VCaP (cell line): ENCODE measurements around the gene COL4A3.
"Not testable (repeated sequence)": the region's sequence is repeated elsewhere in the genome, so short reads cannot be mapped to it uniquely, and the experiment has no call there.

Source experiments
- H3K27ac ChIP-seq: fragments of 450-650 bp; 2 replicates; pipeline ENCODE4 v1.5.1; 2017
- TF ChIP-seq, protein P1 (sequence below): fragments of 450-650 bp; conservative IDR thresholded peaks from 2 replicates; pipeline ENCODE4 v1.5.1; 2017; ENCODE audit warnings: mild to moderate bottlenecking, moderate library complexity

The COL4A3 gene

DNA sequence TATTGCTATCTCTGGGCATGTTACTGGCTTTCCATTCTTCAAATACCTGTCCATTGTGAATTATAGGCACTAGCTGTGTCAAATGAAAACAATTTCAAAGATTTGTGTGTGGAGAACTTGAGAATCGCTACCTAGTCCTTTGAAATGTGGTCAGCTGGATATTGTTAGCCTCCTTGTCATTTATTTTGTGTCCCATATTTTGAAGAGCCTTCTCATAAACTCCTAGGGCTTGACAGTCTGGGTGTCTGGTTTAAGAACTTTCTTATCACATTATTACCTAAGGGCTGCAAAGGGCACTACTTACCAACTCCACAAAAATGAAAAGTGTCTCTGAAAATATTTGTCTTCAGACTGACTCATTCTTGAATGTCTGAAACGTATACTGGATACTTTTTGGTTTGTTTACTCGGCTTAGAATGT lies 50.2 kb downstream of the COL4A3 start:
- H3K27ac ChIP-seq: no peak overlapping the region
- TF ChIP-seq, protein P1, sequence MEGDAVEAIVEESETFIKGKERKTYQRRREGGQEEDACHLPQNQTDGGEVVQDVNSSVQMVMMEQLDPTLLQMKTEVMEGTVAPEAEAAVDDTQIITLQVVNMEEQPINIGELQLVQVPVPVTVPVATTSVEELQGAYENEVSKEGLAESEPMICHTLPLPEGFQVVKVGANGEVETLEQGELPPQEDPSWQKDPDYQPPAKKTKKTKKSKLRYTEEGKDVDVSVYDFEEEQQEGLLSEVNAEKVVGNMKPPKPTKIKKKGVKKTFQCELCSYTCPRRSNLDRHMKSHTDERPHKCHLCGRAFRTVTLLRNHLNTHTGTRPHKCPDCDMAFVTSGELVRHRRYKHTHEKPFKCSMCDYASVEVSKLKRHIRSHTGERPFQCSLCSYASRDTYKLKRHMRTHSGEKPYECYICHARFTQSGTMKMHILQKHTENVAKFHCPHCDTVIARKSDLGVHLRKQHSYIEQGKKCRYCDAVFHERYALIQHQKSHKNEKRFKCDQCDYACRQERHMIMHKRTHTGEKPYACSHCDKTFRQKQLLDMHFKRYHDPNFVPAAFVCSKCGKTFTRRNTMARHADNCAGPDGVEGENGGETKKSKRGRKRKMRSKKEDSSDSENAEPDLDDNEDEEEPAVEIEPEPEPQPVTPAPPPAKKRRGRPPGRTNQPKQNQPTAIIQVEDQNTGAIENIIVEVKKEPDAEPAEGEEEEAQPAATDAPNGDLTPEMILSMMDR: no peak

DNA sequence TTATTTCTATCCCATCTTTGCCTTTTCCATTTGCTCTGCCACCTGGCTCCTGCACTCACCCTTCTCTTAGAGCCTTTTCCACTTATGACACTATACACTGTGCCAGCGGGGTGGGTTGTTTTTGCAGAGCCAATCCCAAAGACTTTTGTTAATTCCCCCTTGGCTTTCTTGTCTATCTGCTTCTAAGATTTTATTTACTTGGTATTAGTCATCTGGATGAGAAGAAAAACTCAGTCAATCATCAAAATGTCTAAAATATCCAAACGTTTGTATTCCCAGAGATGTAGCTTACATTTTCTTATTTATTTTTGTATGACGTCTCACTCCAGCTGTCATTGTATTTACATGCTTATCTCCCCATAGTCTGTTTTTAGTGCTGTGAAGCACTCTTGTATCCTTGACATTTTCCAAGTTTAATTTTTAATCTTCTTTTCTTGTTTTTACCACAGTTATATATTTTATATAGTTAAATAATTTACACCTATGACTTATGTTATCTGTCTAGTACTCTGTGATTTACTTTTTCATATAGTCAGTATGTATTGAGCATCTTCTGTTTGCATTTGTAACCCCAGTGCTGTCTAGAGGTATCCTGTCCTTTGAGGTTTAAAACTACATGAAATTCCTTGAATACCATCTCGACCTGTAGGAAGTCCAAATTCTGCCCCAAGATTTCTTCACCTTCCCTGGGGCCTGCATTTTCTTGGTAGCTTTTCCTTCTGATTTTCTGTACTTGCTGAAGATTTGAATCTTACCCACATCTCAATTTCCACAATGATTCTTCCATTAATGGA lies 55.1 kb downstream of the COL4A3 start:
- H3K27ac ChIP-seq: no peak overlapping the region
- TF ChIP-seq, protein P1: no peak

DNA sequence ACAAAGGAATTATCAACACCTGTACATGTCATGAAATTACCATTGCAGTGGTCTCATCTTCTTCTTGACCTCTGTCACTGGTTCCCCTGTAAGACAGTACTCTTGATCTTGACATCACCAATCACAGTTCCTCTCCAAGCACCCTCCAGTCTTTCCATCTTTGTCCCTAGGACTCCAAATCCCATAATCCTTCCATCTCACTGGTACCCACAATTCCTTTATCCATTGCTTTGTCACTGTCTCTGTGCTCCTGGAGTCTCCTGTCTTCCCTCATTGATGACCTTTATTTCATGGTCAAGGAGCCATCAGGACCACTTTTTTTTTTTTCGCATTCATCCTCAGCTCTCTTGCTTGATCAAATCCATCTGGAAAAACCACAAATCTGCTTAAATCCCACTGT lies 56.7 kb downstream of the COL4A3 start:
- TF ChIP-seq, protein P1: no peak
- no peak overlapping the region for H3K27ac ChIP-seq

DNA sequence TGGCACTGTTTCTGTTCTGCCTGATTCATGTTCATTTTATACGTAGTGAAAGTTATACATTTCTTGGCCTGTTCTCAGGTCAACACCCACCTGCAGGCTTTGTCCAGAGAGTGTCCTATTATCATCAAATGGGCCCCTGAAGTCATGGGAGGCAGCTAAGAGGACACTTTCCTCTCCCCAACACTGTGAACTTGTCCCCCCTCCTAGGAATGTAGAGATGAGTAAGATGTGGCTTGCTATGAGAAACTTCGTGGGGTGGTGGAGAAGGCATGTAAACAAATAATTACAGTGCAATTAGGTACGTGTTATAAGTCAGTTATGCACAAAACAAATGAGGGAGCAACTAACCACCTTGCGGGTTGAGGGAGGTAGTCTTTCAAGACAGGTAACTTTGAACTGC lies 57.9 kb downstream of the COL4A3 start:
- TF ChIP-seq, protein P1: no peak
- no peak overlapping the region for H3K27ac ChIP-seq

DNA sequence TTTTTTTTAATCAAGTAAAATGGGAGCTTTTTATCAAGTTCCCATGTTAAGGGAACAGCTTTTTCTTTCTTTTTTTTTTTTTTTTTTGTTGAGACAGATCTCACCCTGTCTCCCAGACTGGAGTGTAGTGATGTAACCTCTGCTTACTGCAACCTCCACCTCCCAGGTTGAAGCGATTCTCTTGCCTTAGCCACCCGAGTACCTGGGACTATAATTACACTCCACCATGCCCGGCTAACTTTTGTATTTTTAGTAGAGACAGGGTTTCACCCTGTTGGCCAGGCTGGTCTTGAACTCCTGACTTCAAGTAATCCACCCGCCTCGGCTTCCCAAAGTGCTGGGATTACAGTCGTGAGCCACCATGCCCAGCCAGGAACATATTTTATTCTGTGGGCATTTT lies 61.2 kb downstream of the COL4A3 start:
- not testable (repeated sequence) for H3K27ac ChIP-seq

DNA sequence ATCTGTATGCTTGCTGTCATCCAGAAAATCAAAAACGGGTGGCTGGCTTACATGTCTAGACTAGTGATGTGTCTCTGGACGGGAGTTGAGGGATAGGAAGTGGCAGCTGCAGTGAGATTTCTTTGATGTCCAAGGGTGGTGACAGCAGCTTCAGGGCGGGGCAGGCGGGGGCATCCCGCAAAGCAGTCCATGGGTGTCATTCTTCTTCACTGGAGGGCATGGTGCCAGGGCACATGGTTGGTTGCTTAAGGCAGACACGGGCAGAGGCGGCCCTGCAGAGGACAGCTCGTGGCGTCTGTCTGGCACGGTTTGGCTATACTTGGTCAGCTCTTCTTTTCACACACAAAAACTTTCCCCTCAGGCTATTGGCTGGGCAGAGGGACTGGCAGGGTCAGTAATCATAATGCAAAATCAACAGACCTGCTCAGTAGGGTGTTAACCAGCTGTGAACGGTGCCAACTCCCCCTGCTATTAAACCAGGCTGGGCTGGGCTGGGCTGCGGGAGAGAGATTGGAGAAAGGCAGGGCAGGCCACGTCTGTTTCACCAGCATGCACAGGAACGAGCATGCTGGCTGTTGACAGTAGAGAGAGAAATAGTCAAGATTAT lies 63.7 kb downstream of the COL4A3 start:
- peak overlapping the region; percentile 37 for H3K27ac ChIP-seq
- TF ChIP-seq, protein P1: no peak

DNA sequence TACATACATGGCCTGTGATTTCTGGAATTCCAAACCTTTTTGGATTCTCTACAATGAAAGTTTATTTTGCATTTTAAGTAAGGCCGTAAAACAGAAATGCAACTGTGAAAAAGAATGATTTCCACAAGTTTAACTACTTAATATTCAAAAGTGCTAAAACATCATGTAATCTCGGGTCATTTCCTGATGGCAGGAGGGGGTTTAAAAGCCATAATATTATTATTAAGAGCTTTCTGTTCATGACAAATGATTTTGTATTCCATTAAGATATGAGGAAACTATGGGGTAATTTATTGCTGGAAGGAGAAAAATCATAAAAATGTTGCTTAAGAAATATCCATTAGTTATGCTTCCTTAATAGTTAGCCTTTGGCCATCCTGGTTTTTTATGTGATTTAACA lies 65.7 kb downstream of the COL4A3 start:
- TF ChIP-seq, protein P1: no peak
- no peak overlapping the region for H3K27ac ChIP-seq

DNA sequence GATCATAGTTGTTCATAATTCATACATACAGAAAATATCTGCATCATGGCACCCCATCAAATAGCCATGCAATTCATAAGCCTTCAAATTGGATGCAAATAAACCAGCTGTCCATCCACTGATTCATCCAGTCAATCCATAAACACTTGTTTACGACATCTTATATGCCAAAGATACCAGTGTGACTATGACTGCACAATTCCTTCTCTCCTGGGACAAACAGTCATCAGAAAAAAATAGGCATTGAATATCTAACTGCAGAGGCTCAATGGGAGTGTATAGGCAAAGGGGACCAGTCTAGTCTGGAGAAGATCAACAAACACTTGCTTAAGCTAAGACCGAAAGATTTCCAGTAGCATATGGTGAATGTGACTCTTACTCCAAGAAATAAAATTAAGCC lies 70.0 kb downstream of the COL4A3 start:
- TF ChIP-seq, protein P1: no peak
- no peak overlapping the region for H3K27ac ChIP-seq
